Left lung (tissue), 14 donors: ENCODE data around the gene HYDIN. TPM values are rescaled to one million over a fixed set of nuclear protein-coding genes. Genes with fewer than 3 reads are reported as not detected.

ENCODE experiments used
- ATAC-seq: fragments of 200-7000 bp; cut with Tn5 transposase; one replicate; pipeline ENCODE4 v1.9.1; 2020; ENCODE audit warnings: moderate library complexity
- DNase-seq, 4 donors: peaks; one replicate each; pipeline ENCODE4 v3.0.0-alpha.2; 2013 to 2020
- H3K27ac ChIP-seq, 2 donors: fragments of 200-600 bp; sonication (generic) in 1 of 2; one replicate each; pipeline versions ENCODE4 v1.5.0 to v1.8.0; 2020 to 2021
- H3K27me3 ChIP-seq, 2 donors: fragments of 200-600 bp; sonication (generic) in 1 of 2; one replicate each; pipeline versions ENCODE4 v1.5.0 to v1.8.0; 2020 to 2021
- H3K36me3 ChIP-seq, 2 donors: fragments of 200-600 bp; sonication (generic) in 1 of 2; one replicate each; pipeline versions ENCODE4 v1.5.0 to v1.8.0; 2020 to 2021
- H3K4me1 ChIP-seq, 2 donors: fragments of 200-600 bp; one replicate each; pipeline ENCODE4 v1.8.0; 2021
- H3K4me3 ChIP-seq, 2 donors: fragments of 200-600 bp; sonication (generic) in 1 of 2; one replicate each; pipeline versions ENCODE4 v1.5.0 to v1.8.0; 2020 to 2021; ENCODE audit warnings: mild to moderate bottlenecking in 1 of 2
- H3K9me3 ChIP-seq, 2 donors: fragments of 200-600 bp; sonication (generic) in 1 of 2; one replicate each; pipeline versions ENCODE4 v1.5.0 to v1.8.0; 2020 to 2021
- intact Hi-C, 2 donors: fragments of 100-400 bp; cut with DNase I; formaldehyde crosslinking; loops; one replicate each; pipeline versions ENCODE4 v1.11.2 to v1.14.2; 2022
- long read RNA-seq, 12 donors: library from polyadenylated mRNA in 2 of 12; unstranded in 2 of 12; transcript quantifications; one replicate each; pipeline ENCODE4 v2.0.0 and lab custom pipeline, GENCODE V29; 2019 to 2026
- polyA plus RNA-seq, 6 donors: library from polyadenylated mRNA; unstranded; fragments of 120-200 nt; gene quantifications; one replicate each; pipeline ENCODE4 v1.2.1, GENCODE V29; 2013; ENCODE audit not compliant: insufficient read length in 6 of 6
- total RNA-seq, 2 donors: library from RNA; stranded (reverse); fragmentation: NEBNext Ultra II Directional; extraction: Animal tissue kit (Norgen Biotek cat#: 25700); gene quantifications; one replicate each; pipeline ENCODE4 v1.2.1, GENCODE V29; 2021
- TF ChIP-seq, protein P1 (sequence below), 2 donors: fragments of 200-600 bp; sonication (generic) in 1 of 2; IDR thresholded peaks; one replicate each; pipeline versions ENCODE4 v1.5.0 to v1.8.0; 2021; ENCODE audit warnings: antibody characterized with exemption in 2 of 2
- donor health status: DM: no; HTN: yes; CAD: no.
- donor health status: DM: no; HTN: no; CAD: no.

HYDIN gene
- 1 to 10 TPM; 3.3 to 8.2 TPM for total RNA-seq
- polyA plus RNA-seq = 10 to 100 TPM in 5 of 6 donors, 1 to 10 TPM in 1; 7.9 to 16.8 (median 14.2) TPM
- long read RNA-seq, donor 1 = 0 reads
- long read RNA-seq, donor 2 = 0 reads
- long read RNA-seq, donor 3 = 0 reads
- long read RNA-seq, donor 4 = 0 reads
- long read RNA-seq, donor 5 = 0 reads
- long read RNA-seq, donor 6 = 0 reads
- long read RNA-seq, donor 7 = 0 reads
- long read RNA-seq, donor 8 = 0 reads
- long read RNA-seq, donor 9 = 0 reads
- long read RNA-seq, donor 10, partial matches to known transcripts = 1 of 2 reads
- long read RNA-seq, donor 10, other reads (novel, unspliced or antisense) = 1 of 2 reads
- long read RNA-seq, donor 11 = 0 reads
- long read RNA-seq, donor 12 = 0 reads

DNA sequence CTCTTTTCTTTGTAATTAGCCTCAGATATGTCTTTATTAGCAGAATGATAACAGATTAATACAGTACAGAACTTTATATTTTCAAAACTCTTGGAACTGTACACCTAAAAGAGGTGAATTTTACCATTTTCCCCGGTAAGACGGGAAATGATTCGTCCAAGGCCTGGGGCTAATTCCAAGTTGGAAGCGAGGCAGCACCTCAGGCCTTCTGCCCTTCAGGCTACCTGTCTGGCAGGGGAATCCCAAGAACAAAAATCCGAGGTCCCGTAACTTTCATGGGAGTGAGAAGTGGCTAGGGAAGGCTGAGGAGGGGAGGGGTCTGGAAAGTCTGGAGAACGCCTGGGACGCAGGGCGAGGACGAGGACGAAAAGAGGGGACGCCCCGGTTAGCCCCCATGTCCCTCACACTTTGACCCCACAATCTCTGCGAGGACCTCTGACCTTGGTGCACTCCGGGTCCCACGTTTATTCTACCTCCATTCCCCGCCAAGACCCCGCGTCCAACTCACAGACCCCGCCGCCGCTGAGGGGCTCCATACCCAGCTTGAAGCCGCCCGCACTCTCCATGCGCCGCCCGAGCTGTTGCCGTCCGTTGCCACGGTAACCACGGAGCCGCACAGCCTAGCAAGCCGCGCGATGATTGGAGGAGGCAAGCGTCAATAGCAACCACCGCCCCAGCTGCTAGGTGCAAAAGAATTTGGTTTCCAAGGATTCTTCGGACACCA, at the start of gene HYDIN:
HYDIN (minus strand) TSS at position 601 of the 724 bp plus-strand sequence. CDS start 43,827 bp downstream, outside the sequence.
- intact Hi-C loops = no loop called here
- H3K4me3 ChIP-seq = peak within 1 kb of the TSS in 1 of 2 donors; percentile 6
- no peaks in the 10 kb centered on the region for H3K4me1 ChIP-seq
- H3K27ac ChIP-seq = no peak within 1 kb of the TSS
- peaks cover 0 to 32% of the 10 kb centered on the region in 2 donors for H3K9me3 ChIP-seq
- TF ChIP-seq, protein P1, sequence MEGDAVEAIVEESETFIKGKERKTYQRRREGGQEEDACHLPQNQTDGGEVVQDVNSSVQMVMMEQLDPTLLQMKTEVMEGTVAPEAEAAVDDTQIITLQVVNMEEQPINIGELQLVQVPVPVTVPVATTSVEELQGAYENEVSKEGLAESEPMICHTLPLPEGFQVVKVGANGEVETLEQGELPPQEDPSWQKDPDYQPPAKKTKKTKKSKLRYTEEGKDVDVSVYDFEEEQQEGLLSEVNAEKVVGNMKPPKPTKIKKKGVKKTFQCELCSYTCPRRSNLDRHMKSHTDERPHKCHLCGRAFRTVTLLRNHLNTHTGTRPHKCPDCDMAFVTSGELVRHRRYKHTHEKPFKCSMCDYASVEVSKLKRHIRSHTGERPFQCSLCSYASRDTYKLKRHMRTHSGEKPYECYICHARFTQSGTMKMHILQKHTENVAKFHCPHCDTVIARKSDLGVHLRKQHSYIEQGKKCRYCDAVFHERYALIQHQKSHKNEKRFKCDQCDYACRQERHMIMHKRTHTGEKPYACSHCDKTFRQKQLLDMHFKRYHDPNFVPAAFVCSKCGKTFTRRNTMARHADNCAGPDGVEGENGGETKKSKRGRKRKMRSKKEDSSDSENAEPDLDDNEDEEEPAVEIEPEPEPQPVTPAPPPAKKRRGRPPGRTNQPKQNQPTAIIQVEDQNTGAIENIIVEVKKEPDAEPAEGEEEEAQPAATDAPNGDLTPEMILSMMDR (IDR thresholded peaks at IDR 0.05) = no peak
- peak; percentile 44 to 84 (median 73) for DNase-seq
- peak; percentile 81 for ATAC-seq
- no peaks in the 10 kb centered on the region for H3K36me3 ChIP-seq
- H3K27me3 ChIP-seq = peaks cover 0 to 24% of the 10 kb centered on the region in 2 donors

DNA sequence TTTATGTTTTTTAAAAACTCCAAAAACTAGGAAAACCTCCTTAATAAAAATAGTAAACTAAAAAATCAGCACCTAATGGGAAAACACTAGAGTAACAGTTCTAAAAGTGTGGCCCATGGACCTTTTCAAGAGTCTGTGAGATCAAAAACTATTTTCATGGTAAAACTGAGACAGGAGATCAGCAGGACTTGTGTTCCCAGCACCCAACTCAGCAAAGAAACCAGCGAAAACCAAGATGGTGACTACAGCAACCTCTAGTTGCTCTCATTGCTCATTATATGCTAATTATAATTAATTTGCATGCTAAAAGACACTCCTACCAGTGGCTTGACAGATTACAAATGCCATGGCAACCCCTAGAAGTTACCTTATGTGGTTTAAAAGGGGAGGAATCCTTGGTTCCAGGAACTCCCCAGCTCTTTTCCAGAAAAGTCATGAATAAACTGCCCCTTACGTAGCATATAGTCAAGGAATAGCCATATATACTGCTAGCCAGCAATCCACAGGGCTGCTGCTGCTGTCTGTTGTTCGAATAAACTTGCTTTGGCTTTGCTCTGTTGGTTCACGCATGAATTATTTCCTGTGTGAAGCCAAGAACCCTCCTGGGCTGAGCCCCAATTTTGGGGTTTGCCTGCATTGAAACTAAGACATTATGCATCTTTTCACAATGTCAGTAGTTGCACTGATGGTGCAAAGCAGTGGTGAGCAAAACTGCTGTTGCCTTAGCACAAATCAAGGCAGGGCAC, 46.2 kb upstream of the HYDIN start:
- DNase-seq (no peak), ATAC-seq (no peak)
- TF ChIP-seq, protein P1 (IDR thresholded peaks at IDR 0.05) = no peak
- Histone ChIP-seq H3K4me1 (no peaks in the 10 kb centered on the region), H3K9me3 (peaks cover 0 to 11% of the 10 kb centered on the region in 2 donors), H3K36me3 (no peaks in the 10 kb centered on the region), H3K4me3 (no peak overlapping the region), H3K27ac (no peak overlapping the region), H3K27me3 (no peaks in the 10 kb centered on the region)
- intact Hi-C loops = no loop called here

- no peak overlapping the region for H3K27ac ChIP-seq
- no peaks in the 10 kb centered on the region for H3K36me3 ChIP-seq
- no peak for ATAC-seq
- TF ChIP-seq, protein P1 (IDR thresholded peaks at IDR 0.05) = no peak
- H3K4me1 ChIP-seq = no peaks in the 10 kb centered on the region
- peaks cover 0 to 11% of the 10 kb centered on the region in 2 donors for H3K9me3 ChIP-seq
- DNase-seq = no peak
- no peaks in the 10 kb centered on the region for H3K27me3 ChIP-seq
- H3K4me3 ChIP-seq = no peak overlapping the region
- intact Hi-C loops = no loop called here
These were observed 42.9 kb upstream of the HYDIN start for GRCh38 chr16:71273384-71273783.

GRCh38 chr16:71264299-71264698, 33.8 kb upstream of the HYDIN start:
- H3K4me3 ChIP-seq = no peak overlapping the region
- no peak for ATAC-seq
- no peaks in the 10 kb centered on the region for H3K27me3 ChIP-seq
- intact Hi-C loops = no loop called here
- no peaks in the 10 kb centered on the region for H3K36me3 ChIP-seq
- H3K4me1 ChIP-seq = no peaks in the 10 kb centered on the region
- H3K27ac ChIP-seq = no peak overlapping the region
- DNase-seq = no peak
- TF ChIP-seq, protein P1 (IDR thresholded peaks at IDR 0.05) = no peak
- H3K9me3 ChIP-seq = no peaks in the 10 kb centered on the region
